WERI-Rb-1 (cell line): ENCODE data around the gene SEMA3D.

Experiments
- DNase-seq: peaks from one replicate; pipeline ENCODE4 v3.0.0-alpha.2; 2020
- H3K27ac ChIP-seq: fragments of 250-450 bp; sonication (Bioruptor Pico); 2 replicates; pipeline ENCODE4 v1.5.1; 2020; ENCODE audit warnings: mild to moderate bottlenecking, moderate library complexity
- H3K27me3 ChIP-seq: fragments of 250-450 bp; sonication (Bioruptor Pico); 2 replicates; pipeline ENCODE4 v1.5.1; 2021; ENCODE audit warnings: mild to moderate bottlenecking, low read depth, moderate library complexity; ENCODE audit not compliant: insufficient read depth, severe bottlenecking
- H3K36me3 ChIP-seq: fragments of 250-450 bp; sonication (Bioruptor Pico); 2 replicates; pipeline ENCODE4 v1.5.1; 2020; ENCODE audit warnings: mild to moderate bottlenecking, moderate library complexity
- H3K4me3 ChIP-seq: 2 replicates; pipeline ENCODE4 v1.5.1; 2011; ENCODE audit warnings: low read depth, mild to moderate bottlenecking, control low read depth, low read length
- H3K9me3 ChIP-seq: fragments of 250-450 bp; sonication (Bioruptor Pico); 2 replicates; pipeline ENCODE4 v1.5.1; 2021; ENCODE audit warnings: mild to moderate bottlenecking, moderate library complexity; ENCODE audit not compliant: severe bottlenecking
- TF ChIP-seq, protein P1 (sequence below): IDR thresholded peaks from 2 replicates; pipeline ENCODE4 v1.5.1; 2011; ENCODE audit warnings: low read depth, mild to moderate bottlenecking, control low read depth, inconsistent platforms, low read length

SEMA3D gene

DNA sequence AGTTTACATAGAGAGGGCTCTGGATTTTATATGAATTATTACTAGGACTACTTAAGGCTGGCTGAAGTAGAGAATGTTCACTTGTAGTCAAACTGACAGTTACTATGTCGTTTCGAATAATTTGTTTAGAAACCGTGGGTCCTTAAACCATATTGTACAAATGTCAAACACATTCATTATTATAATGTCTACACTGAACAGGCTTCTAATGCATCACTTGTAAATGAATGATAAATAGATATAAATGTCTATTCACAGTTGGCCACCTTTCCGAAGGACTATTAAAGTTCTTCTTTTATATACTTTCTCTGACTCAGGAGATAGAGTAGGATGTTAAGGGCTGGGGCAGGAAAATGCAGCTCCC, 95.3 kb downstream of the SEMA3D start:
- H3K27ac ChIP-seq = no peak overlapping the region
- no peaks in the 10 kb centered on the region for H3K27me3 ChIP-seq
- TF ChIP-seq, protein P1, sequence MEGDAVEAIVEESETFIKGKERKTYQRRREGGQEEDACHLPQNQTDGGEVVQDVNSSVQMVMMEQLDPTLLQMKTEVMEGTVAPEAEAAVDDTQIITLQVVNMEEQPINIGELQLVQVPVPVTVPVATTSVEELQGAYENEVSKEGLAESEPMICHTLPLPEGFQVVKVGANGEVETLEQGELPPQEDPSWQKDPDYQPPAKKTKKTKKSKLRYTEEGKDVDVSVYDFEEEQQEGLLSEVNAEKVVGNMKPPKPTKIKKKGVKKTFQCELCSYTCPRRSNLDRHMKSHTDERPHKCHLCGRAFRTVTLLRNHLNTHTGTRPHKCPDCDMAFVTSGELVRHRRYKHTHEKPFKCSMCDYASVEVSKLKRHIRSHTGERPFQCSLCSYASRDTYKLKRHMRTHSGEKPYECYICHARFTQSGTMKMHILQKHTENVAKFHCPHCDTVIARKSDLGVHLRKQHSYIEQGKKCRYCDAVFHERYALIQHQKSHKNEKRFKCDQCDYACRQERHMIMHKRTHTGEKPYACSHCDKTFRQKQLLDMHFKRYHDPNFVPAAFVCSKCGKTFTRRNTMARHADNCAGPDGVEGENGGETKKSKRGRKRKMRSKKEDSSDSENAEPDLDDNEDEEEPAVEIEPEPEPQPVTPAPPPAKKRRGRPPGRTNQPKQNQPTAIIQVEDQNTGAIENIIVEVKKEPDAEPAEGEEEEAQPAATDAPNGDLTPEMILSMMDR = no peak
- H3K9me3 ChIP-seq = no peaks in the 10 kb centered on the region
- no peak for DNase-seq
- no peak overlapping the region for H3K4me3 ChIP-seq
- no peaks in the 10 kb centered on the region for H3K36me3 ChIP-seq

DNA sequence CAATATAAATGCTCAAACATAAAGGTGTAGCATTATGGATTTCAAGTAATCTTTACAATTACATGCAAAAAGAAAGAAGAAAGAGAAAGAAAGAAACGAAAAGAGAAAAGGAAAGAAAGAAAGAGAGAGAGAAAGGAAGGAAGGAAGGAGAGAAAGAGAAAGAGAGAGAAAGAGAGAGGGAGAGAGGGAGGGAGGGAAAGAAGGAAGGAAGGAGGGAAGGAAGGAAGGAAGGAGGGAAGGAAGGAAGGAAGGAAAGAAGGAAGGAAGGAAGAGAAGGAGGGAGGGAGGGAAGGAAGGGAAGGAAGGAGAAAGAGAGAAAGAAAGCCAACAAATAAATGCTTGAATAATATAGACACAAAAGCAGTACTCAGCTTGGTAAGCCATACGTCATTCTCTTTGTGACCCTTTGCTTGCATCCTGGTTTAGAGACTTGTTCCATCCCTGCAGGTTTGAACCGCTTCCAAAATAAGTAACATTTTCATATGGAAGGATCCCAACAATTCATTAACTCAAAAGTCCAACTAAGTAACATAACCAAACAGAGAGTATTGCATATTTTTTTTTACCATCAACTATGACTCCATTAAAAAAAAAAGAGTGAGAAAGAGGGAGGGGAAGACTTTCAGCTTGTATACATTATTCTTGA, 95.8 kb downstream of the SEMA3D start:
- no peaks in the 10 kb centered on the region for H3K9me3 ChIP-seq
- TF ChIP-seq, protein P1 = no peak
- DNase-seq = no peak

DNA sequence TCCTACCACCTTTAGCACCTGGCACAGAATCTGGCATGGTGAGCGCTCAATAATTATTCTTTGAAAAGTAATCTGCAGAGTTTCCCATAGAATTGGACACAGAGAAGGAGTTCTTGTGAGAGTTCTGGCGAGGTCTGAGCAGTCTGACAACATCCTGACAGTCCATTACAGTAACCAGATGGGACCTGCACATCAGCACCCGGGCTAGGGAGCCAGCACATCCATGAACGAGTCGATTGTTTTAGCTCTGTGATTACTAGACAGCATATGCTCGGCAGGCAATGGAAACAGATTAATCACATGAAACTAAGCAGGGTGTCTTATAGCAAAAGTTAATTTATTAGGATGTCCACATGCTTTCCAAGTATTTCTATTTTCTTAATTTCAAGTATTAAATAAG, 96.7 kb downstream of the SEMA3D start:
- H3K27me3 ChIP-seq = no peaks in the 10 kb centered on the region
- H3K36me3 ChIP-seq = no peaks in the 10 kb centered on the region
- H3K4me3 ChIP-seq = no peak overlapping the region
- peak; percentile 54 for DNase-seq
- H3K27ac ChIP-seq = no peak overlapping the region
- TF ChIP-seq, protein P1 = no peak
- no peaks in the 10 kb centered on the region for H3K9me3 ChIP-seq

More for the DNA sequence above, 95.8 kb downstream of the SEMA3D start:
- no peak overlapping the region for H3K4me3 ChIP-seq
- no peak overlapping the region for H3K27ac ChIP-seq
- H3K27me3 ChIP-seq = no peaks in the 10 kb centered on the region
- H3K36me3 ChIP-seq = no peaks in the 10 kb centered on the region

DNA sequence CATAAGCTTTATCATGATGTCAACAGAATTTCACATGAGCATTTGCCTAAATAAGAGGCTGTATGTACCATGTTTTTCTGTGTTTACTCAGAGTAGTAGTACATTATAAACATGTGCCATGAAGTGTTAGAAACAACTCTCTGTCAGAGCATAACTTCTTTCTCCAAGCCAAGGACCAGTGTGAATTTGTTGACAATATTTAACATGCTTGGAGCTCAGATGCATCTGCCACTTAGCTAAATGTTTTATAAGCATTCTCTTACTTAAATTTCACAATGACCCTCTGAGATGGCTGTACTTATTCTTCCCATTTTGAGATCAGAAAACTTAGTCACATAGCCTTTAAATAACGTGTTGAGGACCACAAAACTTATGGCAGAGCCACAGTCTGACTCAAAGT, 105.0 kb downstream of the SEMA3D start:
- Histone ChIP-seq H3K27ac (no peak overlapping the region), H3K27me3 (no peaks in the 10 kb centered on the region), H3K9me3 (no peaks in the 10 kb centered on the region), H3K36me3 (no peaks in the 10 kb centered on the region), H3K4me3 (no peak overlapping the region)
- DNase-seq = no peak
- TF ChIP-seq, protein P1 = no peak

DNA sequence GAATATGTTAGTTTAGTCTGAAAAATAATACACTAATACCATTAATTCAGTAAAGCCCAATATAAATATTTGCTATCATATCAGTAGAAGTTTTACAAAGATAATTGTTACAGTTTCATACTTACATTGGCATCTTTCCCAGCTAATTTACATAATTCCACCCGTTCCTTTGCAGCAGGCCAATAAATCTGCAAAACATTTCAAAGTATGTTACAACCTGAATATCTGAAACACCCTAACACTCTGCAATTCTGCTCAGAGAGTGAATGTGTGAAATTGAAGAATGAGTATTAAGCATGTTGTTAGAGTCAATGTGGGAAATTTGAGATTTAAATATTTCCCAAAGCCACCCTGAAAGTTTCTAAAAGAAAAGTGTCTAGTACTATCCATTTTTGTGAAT, 105.5 kb downstream of the SEMA3D start:
- Histone ChIP-seq H3K36me3 (no peaks in the 10 kb centered on the region), H3K27me3 (no peaks in the 10 kb centered on the region), H3K9me3 (no peaks in the 10 kb centered on the region), H3K27ac (no peak overlapping the region), H3K4me3 (no peak overlapping the region)
- no peak for DNase-seq
- TF ChIP-seq, protein P1 = no peak

DNA sequence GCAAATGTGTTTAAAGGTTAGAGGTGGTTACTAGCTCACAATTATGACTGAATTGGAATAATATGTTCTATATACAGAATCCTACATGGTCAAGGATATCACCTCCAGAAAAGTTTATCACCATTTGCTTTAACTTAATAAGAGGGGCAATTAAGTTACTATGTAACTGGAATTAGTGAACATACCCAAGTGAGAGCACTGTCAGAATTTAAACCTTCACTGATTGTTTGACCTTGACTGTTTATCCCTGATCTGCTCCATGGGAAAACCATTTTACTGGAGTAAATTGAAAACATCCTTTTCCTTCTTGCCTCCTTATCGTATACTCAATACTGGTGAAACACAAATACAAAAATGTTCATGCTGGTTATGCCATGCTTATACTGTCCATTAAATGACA, 107.4 kb downstream of the SEMA3D start:
- no peak overlapping the region for H3K4me3 ChIP-seq
- TF ChIP-seq, protein P1 = no peak
- no peaks in the 10 kb centered on the region for H3K9me3 ChIP-seq

More for the DNA sequence above, 107.4 kb downstream of the SEMA3D start:
- DNase-seq = no peak
- no peak overlapping the region for H3K27ac ChIP-seq
- no peaks in the 10 kb centered on the region for H3K27me3 ChIP-seq
- H3K36me3 ChIP-seq = no peaks in the 10 kb centered on the region
